Measurements from ENCODE around the gene MTTP.

The MTTP gene

DNA sequence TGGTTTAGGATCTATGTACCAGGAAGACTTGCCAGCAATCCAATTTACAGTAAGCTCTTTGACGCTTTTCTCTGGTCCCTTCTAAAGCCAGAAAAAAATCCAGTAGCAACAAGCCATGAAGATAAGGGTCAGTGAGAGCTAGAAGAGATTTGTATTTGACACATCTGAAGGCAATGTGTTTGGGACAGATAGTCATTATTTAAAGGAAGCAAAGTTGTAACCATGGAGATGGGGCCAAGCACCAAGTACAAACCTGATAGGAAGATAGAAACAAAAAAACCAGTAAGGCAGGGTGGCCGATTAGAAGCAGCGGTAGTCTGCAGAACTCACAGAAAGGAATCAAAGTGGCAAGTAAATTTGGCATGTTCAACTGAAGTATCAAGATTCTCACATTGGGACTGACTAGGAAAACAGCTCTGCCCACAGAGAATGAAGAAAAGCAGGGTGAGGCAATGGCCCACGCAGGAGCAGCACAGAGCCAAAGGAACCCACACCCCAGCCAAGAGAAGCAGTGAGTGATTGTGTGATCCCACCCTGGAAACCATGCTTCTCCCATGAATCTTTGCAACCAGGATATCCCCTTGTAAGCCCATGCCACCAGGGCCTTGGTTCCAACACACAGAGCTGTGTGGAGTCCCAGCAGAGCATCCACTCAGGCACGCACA lies 95.9 kb downstream of the MTTP start:
- FAIRE-seq: no peak
